HepG2 (cell line): ENCODE results near the gene ZFAND6. TPM values are rescaled to one million over a fixed set of nuclear protein-coding genes. Genes with fewer than 3 reads are reported as not detected.

Source experiments
- ATAC-seq: fragments of 200-7000 bp; cut with Tn5 transposase; 3 replicates; pipeline ENCODE4 v1.9.1; 2020; ENCODE audit warnings: mild to moderate bottlenecking, moderate library complexity
- BruUV-seq: library from RNA; stranded (reverse); fragments of 400-500 nt; replicated peaks from 2 replicates; lab custom pipeline; 2021; lab: Mats Ljungman, UMichigan
- CTCF ChIA-PET: fragments of 300-600 bp; formaldehyde crosslinking; extraction: SDS; loops from one replicate; lab custom pipeline; 2021; ENCODE audit warnings: low total read pairs, inconsistent platforms, low intra/inter-chr PET ratio; lab: Yijun Ruan, JAX
- POLR2A ChIA-PET: fragments of 350-600 bp; sonication (Branson Sonifier 250); formaldehyde crosslinking; loops from one replicate; lab custom pipeline; 2020; ENCODE audit warnings: antibody characterized with exemption, inconsistent platforms; lab: Yijun Ruan, JAX
- DNase-seq: peaks from one replicate; pipeline ENCODE4 v3.0.0-alpha.2; 2015; ENCODE audit warnings: low spot score
- FAIRE-seq: peaks from 3 replicates; lab custom pipeline; 2011; peaks lifted over from hg19 to GRCh38; lab: Jason Lieb, UNC
- H2AFZ ChIP-seq: one replicate; pipeline ENCODE4 v1.6.1; 2011; ENCODE audit warnings: low read length, inconsistent platforms
- H3K27ac ChIP-seq: fragments of 300-600 bp; 3 replicates; pipeline ENCODE4 v1.8.0; 2011; ENCODE audit warnings: mixed run types, mild to moderate bottlenecking, mixed read lengths, low read length, inconsistent platforms; ENCODE audit not compliant: insufficient read depth; ENCODE audit errors: extremely low read length
- H3K27me3 ChIP-seq, 2 experiments: fragments of 200-600 bp in 1 of 2; 2 replicates in 1 of 2; 3 replicates in 1 of 2; pipeline versions ENCODE4 v1.6.0 to v1.8.0; 2011; ENCODE audit warnings: low read length in 2 of 2, mild to moderate bottlenecking in 2 of 2, moderate library complexity in 2 of 2, inconsistent platforms in 1 of 2; ENCODE audit not compliant: insufficient read depth in 2 of 2, control insufficient read depth in 1 of 2
- H3K36me3 ChIP-seq, 2 experiments: fragments of 200-600 bp in 1 of 2; replicated peaks in 1 of 2; 2 replicates in 1 of 2; 3 replicates in 1 of 2; pipeline versions ENCODE4 v1.5.1 to v1.8.0; 2011; ENCODE audit warnings: low read length in 2 of 2, inconsistent platforms in 1 of 2; ENCODE audit not compliant: insufficient read depth in 2 of 2, control insufficient read depth in 1 of 2
- H3K4me1 ChIP-seq: 2 replicates; pipeline ENCODE4 v1.5.1; 2012; ENCODE audit warnings: low read length, inconsistent platforms; ENCODE audit not compliant: insufficient read depth
- H3K4me2 ChIP-seq: 2 replicates; pipeline ENCODE4 v1.6.0; 2011; ENCODE audit warnings: low read depth, low read length, inconsistent platforms
- H3K4me3 ChIP-seq, 3 experiments: fragments of 200-600 bp in 1 of 3; sonication (generic), shearing (Covaris generic) in 1 of 3; replicated peaks in 1 of 3; 2 replicates each; pipeline ENCODE4 v1.5.1; 2011 to 2016; ENCODE audit warnings: low read length in 3 of 3, inconsistent platforms in 2 of 3, low read depth in 2 of 3, mild to moderate bottlenecking in 2 of 3, control low read depth in 1 of 3, mixed read lengths in 1 of 3; ENCODE audit not compliant: insufficient read depth in 1 of 3
- H3K79me2 ChIP-seq: one replicate; pipeline ENCODE4 v1.6.1; 2011; ENCODE audit warnings: low read length, inconsistent platforms; ENCODE audit not compliant: insufficient read depth
- H3K9ac ChIP-seq: 2 replicates; pipeline ENCODE4 v1.6.0; 2011; ENCODE audit warnings: mild to moderate bottlenecking, low read depth, low read length, inconsistent platforms; ENCODE audit not compliant: insufficient read depth
- H3K9me3 ChIP-seq: 2 replicates; pipeline ENCODE4 v1.5.1; 2012; ENCODE audit warnings: mild to moderate bottlenecking, low read length
- H4K20me1 ChIP-seq: 2 replicates; pipeline ENCODE4 v1.6.0; 2011; ENCODE audit warnings: inconsistent platforms, mild to moderate bottlenecking, low read length, moderate library complexity; ENCODE audit not compliant: insufficient read depth
- AHR ChIP-seq: IDR thresholded peaks from 2 replicates; pipeline ENCODE4 v1.6.1; 2018; ENCODE audit warnings: missing genetic modification reagents, missing compliant biosample characterization
- ARID5B ChIP-seq: IDR thresholded peaks from 2 replicates; pipeline ENCODE4 v1.4.0; 2020; ENCODE audit warnings: mild to moderate bottlenecking, missing genetic modification reagents
- ELF3 ChIP-seq: IDR thresholded peaks from 2 replicates; pipeline ENCODE4 v1.6.1; 2016; ENCODE audit warnings: missing genetic modification reagents, missing compliant biosample characterization
- EP300 ChIP-seq, 3 experiments: sonication (generic) in 1 of 3; formaldehyde crosslinking in 1 of 3; IDR thresholded peaks; 2 replicates each; pipeline versions ENCODE4 v1.5.1 to v1.6.1; 2011 to 2020; ENCODE audit warnings: low read depth in 2 of 3, low read length in 2 of 3, borderline replicate concordance in 1 of 3, improper control_type of control experiment in 1 of 3, mild to moderate bottlenecking in 1 of 3, missing genetic modification reagents in 1 of 3, moderate library complexity in 1 of 3
- HNF4A ChIP-seq: sonication (generic); formaldehyde crosslinking; IDR thresholded peaks from 2 replicates; pipeline ENCODE4 v1.4.0; 2020; ENCODE audit warnings: missing genetic modification reagents
- HNF4G ChIP-seq, 2 experiments: sonication (generic) in 1 of 2; formaldehyde crosslinking in 1 of 2; IDR thresholded peaks; 2 replicates each; pipeline versions ENCODE4 v1.4.0 to v1.6.1; 2011 to 2020; ENCODE audit warnings: borderline replicate concordance in 2 of 2, low read depth in 2 of 2, mild to moderate bottlenecking in 2 of 2, low read length in 1 of 2, missing genetic modification reagents in 1 of 2, moderate library complexity in 1 of 2
- MIXL1 ChIP-seq: IDR thresholded peaks from 2 replicates; pipeline ENCODE4 v1.6.1; 2016
- PAXIP1 ChIP-seq: sonication (generic); formaldehyde crosslinking; conservative IDR thresholded peaks from 2 replicates; pipeline ENCODE4 v1.4.0; 2020; ENCODE audit warnings: mild to moderate bottlenecking, missing genetic modification reagents, moderate library complexity
- RXRB ChIP-seq: IDR thresholded peaks from 2 replicates; pipeline ENCODE4 v1.6.1; 2016; ENCODE audit warnings: borderline replicate concordance, missing genetic modification reagents, missing compliant biosample characterization
- SAP130 ChIP-seq: IDR thresholded peaks from 2 replicates; pipeline ENCODE4 v1.6.1; 2016; ENCODE audit warnings: low read depth
- SOX13 ChIP-seq, 3 experiments: fragments of 450-650 bp in 1 of 3; sonication (generic) in 1 of 3; formaldehyde crosslinking in 1 of 3; IDR thresholded peaks in 2 of 3; conservative IDR thresholded peaks in 1 of 3; 2 replicates each; pipeline versions ENCODE4 v1.5.0 to v1.6.1; 2016 to 2020; ENCODE audit warnings: antibody characterized with exemption in 1 of 3, mild to moderate bottlenecking in 1 of 3, missing compliant biosample characterization in 1 of 3, missing genetic modification reagents in 1 of 3, moderate library complexity in 1 of 3
- TEAD3 ChIP-seq: optimal IDR thresholded peaks from 2 replicates; pipeline ENCODE3; 2016; ENCODE audit warnings: borderline replicate concordance
- WGBS: methylation state at CpG from one replicate; pipeline ENCODE4 v1.1.6; 2017; ENCODE audit warnings: low lambda C conversion rate; 5-methylcytosine and 5-hydroxymethylcytosine counted together
- in situ Hi-C: cut with HindIII; loops from 2 replicates; pipeline ENCODE4 v1.10.0; 2017; ENCODE audit warnings: low pct_unique_long_range_greater_than_20kb; ENCODE audit not compliant: extremely low pct_ligation_motif_present
- intact Hi-C: fragments of 100-400 bp; cut with micrococcal nuclease; formaldehyde crosslinking; loops from one replicate; pipeline ENCODE4 v1.10.0; 2022; ENCODE audit not compliant: unreplicated experiment
- polyA plus RNA-seq, 8 experiments: library from polyadenylated mRNA; depleted of rRNA in 3 of 8; stranded (reverse) in 7 of 8; unstranded in 1 of 8; fragments of >200 nt; fragmentation: Illumina TruSeq in 4 of 8; extraction: Trizol in 4 of 8; gene quantifications; 2 replicates each; pipeline versions ENCODE4 v1.2.1 to v1.2.3, GENCODE V29; 2011 to 2016; ENCODE audit warnings: low read depth in 4 of 8, missing spikeins in 1 of 8, mixed read lengths in 1 of 8; ENCODE audit not compliant: insufficient read depth in 1 of 8
- total RNA-seq, 5 experiments: library from RNA; depleted of rRNA; stranded (reverse); fragments of >200 nt; fragmentation: Illumina TruSeq; extraction: Trizol; gene quantifications; 2 replicates each; pipeline ENCODE4 v1.2.3, GENCODE V29; 2016; ENCODE audit warnings: low read depth in 1 of 5

The ZFAND6 gene
- total and polyA plus RNA-seq, 2 of the 13 experiments (the other 11 are each of a cell fraction or from before 2014, with no cell fraction given) = 84.2 to 115 TPM

GRCh38 chr15:80076321-80077318, 17.1 kb downstream of the ZFAND6 start:
- Histone ChIP-seq H3K9ac (no peak overlapping the region), H3K27ac (peak overlapping the region; percentile 37), H3K4me2 (peak overlapping the region; percentile 43), H3K79me2 (peaks cover 95% of the 10 kb centered on the region), H4K20me1 (peaks cover 28% of the 10 kb centered on the region), H3K4me3 (no peak overlapping the region; a peak in 1 of 6 replicates), H2AFZ (no peak overlapping the region), H3K4me1 (peaks cover 64% of the 10 kb centered on the region), H3K36me3 (peaks cover 0 to 12% of the 10 kb centered on the region in 2 experiments; a peak in 2 of 5 replicates), H3K27me3 (no peaks in the 10 kb centered on the region), H3K9me3 (no peaks in the 10 kb centered on the region)
- WGBS = 49% methylated on average over 8 of the region's 8 CpGs
- CTCF ChIA-PET = no interaction called here
- ATAC-seq (peak; percentile 79), FAIRE-seq (peak; percentile 54), DNase-seq (peak; percentile 54)
- no TSS peak for BruUV-seq
- in situ Hi-C loops = no loop called here
- intact Hi-C loops = no loop called here
- POLR2A ChIA-PET = interaction anchor here (0.9 to 2.1 kb wide), 3 partner anchors 11 to 153 kb away, joined by 3 to 6 read pairs (median 4); partner anchors contain the start of gene ZFAND6
- TF ChIP-seq SOX13 (IDR thresholded peaks at IDR 0.05) (no peak), SOX13 (CRISPR knock-in tag; conservative IDR thresholded peaks at IDR 0.05 in 1 of 2, IDR thresholded peaks at IDR 0.05 in 1 of 2) (peak in 1 of 2 experiments; percentile 22; a peak in 1 of 4 replicates), ARID5B (CRISPR knock-in tag) (peak; percentile 60), RXRB (CRISPR knock-in tag) (no peak; the same call in 1 of the 2 replicates), PAXIP1 (CRISPR knock-in tag) (peak; percentile 58), HNF4A (CRISPR knock-in tag) (peak; percentile 72), EP300 (IDR thresholded peaks at IDR 0.05; ENCODE audit: low read depth in 2 of 2, low read length in 2 of 2) (peak in 1 of 2 experiments; percentile 15; a peak in 1 of 4 replicates), EP300 (CRISPR knock-in tag; IDR thresholded peaks at IDR 0.05; ENCODE audit: borderline replicate concordance) (no peak), SAP130 (CRISPR knock-in tag) (0 out of 2 replicates have a peak, but pooled peaks have one; percentile 24), HNF4G (IDR thresholded peaks at IDR 0.05; ENCODE audit: borderline replicate concordance, low read depth, low read length) (peak; percentile 49; the same call in 1 of the 2 replicates), HNF4G (CRISPR knock-in tag; IDR thresholded peaks at IDR 0.05; ENCODE audit: borderline replicate concordance, low read depth) (no peak), MIXL1 (CRISPR knock-in tag) (0 out of 2 replicates have a peak, but pooled peaks have one; percentile 25), AHR (CRISPR knock-in tag) (no peak), ELF3 (CRISPR knock-in tag) (0 out of 2 replicates have a peak, but pooled peaks have one; percentile 26), TEAD3 (CRISPR knock-in tag) (peak; percentile 32)
